GM04504 (cell line): ENCODE results near the gene APOBEC3C.
"Not testable (repeated sequence)": the region's sequence is repeated elsewhere in the genome, so short reads cannot be mapped to it uniquely, and the experiment has no call there.

ENCODE experiments used
- DNase-seq: peaks from one replicate; pipeline ENCODE4 v3.0.0-alpha.2; 2012; ENCODE audit warnings: low read depth

Gene APOBEC3C

DNA sequence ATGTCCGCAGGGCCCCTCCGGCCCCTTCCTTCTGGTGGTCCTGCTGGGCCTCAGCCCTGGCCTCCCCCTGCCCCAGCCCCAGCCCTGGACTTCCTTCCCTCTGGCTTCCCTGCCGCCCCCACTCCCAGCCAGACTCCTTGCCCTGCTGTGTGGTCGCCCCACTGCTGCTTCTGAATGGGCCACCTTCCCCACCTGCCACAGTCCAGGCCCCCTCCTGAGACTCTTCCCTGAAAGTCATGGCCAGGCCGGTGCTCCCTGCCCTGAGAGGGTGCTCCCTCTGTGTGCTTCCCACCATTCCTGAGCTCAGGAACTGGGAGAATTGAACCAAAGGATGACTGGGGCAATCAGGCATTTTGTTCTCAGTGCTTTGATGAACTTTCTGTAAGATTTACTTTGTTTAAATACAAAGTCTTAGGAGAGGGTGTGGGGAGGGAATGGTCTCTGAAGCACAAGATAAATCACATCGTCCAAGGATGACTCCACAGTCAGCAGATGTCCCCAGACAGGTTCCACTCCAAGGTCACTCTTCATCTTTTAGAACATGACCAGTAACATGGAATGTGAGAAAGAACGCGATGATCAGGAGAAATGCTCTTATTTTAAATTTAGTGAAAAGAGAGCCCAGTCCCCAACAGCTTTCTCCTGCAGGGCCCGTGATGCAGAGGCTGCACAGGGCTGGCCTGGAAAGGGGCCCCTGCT is 7.6 kb downstream of the APOBEC3C start:
- DNase-seq, result no peak

DNA sequence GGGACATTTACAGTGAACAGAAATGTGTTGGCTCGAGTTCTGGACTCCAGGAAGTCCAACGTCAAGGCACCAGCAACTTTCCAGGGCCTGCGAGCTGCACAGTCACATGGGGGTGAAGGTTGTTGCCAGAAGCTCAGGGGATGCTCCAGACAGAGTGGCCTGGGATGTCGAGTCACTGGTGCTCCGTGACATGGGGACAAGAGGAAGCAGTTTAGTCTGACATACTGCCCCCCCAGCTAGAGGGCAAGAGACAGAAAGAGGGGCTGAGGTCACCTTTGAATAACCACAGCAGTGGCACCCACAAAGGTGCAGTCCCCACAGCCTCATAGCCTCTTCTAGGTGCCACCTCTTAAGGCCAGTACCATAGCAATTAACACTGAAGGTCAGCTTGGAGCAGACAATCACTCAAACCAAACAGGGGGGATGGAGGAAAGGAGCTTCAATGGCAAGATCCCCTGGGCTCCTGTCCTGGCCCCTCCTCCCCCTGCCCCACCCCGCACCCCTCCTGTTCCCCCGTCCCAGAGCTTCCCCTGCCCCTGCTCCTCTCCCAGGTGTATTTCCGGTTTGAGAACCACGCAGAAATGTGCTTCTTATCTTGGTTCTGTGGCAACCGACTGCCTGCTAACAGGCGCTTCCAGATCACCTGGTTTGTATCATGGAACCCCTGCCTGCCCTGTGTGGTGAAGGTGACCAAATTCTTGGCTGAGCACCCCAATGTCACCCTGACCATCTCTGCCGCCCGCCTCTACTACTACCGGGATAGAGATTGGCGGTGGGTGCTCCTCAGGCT is 10.7 kb downstream of the APOBEC3C start:
- no peak for DNase-seq

DNA sequence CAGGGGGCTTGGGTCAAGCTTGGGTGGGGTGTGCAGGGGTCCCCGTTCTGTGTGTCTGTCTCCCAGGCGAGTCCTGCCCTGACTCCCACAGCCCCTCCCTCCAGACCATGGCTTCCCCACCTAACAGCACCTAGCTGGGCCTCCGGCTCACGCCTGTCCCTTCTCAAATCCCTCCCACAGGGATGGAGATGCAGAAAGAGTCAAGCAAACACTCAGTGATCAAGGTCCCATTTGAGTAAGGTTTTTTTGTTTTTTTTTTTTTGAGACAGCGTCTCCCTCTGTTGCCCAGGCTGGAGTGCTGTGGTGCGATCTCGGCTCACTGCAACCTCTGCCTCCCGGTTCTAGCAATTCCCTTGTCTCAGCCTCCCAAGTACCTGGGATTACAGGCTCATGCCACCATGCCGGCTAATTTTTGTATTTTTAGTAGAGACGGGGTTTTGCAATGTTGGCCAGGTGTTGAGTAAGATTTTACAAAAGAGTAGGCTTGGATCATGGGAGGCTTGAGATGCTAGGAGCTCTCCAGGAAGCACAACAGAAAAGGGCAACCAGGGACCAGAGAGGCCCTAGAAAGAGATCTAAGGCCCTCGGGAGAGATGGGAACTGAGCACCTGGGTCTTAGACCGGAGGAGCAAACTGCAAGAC is 12.6 kb downstream of the APOBEC3C start:
- no peak for DNase-seq

DNA sequence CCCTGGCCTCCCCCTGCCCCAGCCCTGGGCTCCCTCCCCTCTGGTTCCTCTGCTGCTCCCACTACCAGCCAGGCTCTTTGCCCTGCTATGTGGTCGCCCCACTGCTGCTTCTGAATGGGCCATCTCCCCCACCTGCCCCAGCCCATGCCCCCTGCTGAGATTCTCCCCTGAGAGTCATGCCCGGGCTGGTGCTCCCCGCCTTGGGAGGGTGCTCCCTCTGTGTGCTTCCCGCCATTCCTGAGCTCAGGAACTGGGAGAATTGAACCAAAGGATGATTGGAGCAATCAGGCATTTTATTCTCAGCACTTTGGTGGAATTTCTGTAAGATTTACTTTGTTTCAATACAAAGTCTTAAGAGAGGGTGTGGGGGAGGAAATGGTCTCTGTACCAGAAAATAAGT is 13.7 kb downstream of the APOBEC3C start:
- DNase-seq, result no peak

DNA sequence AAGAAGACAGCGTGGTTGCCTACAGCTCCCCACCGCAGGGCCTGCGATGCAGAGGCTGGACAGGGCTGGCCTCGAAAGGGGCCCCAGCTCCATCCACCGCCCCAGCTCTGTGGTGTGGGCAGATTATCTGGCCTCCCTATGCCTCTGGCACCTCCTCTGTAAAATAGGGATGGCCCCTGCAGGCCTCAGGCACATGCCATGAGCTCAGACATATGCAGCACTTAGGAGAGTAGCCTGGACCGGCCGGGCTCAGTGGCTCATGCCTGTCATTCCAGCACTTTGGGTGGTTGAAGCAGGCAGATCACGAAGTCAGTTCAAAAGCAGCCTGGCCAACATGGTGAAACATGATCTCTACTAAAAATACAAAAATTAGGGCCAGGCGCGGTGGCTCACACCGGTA is 14.2 kb downstream of the APOBEC3C start:
- no peak for DNase-seq

DNA sequence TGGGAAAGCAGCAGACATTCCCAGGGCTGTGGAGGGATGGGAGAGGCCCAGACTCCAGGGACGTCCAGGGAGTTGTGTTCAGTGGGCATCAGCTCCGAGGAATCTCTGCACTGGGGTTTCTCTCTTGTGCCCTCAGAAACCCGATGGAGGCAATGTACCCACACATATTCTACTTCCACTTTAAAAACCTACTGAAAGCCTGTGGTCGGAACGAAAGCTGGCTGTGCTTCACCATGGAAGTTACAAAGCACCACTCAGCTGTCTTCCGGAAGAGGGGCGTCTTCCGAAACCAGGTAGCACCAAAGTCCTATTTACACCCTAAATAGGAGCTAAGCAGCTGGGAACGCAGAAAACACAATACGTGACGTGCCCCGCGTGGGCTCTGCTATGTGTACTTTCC is 15.2 kb downstream of the APOBEC3C start:
- no peak for DNase-seq

DNA sequence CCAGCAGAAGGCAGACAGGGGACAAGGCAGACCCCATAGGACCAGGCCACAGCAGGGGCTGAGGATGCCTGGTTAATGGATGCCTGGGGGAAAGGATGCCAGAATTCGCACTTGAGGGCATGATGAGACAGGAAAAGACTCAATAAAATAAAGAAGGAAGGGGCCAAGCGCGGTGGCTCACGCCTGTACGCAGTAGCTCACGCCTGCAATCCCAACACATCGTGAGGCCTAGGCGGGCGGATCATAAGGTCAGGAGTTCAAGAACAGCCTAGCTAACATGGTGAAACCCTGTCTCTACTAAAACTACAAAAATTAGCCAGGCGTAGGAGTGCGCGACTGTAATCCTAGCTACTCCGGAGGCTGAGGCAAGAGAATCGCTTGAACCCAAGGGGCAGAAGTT is 16.6 kb downstream of the APOBEC3C start:
- no peak for DNase-seq

DNA sequence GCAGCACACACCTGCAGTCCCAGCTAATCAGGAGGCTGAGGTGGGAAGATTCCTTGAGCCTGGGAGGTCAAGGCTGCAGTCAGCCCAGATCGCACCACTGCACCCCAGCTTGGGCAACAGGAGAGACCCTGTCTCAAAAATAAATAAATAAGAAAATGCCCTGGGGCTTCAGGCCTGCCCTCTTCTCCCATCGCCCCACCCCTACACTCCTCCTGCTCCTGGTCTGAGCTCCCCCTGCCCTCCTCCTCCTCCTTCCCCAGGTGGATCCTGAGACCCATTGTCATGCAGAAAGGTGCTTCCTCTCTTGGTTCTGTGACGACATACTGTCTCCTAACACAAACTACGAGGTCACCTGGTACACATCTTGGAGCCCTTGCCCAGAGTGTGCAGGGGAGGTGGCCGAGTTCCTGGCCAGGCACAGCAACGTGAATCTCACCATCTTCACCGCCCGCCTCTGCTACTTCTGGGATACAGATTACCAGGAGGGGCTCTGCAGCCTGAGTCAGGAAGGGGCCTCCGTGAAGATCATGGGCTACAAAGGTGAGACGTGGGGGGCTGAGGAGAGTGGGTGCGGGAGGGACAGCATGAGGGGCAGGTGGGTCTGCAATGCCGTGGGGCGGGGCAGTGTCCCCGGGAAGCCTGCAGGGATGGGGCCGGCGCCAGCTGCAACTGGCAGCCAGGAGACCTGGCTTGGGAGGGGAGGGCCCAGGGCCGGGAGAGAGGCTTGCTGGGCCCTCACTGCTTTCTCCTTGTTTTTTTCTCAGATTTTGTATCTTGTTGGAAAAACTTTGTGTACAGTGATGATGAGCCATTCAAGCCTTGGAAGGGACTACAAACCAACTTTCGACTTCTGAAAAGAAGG is 17.6 kb downstream of the APOBEC3C start:
- not testable (repeated sequence) for DNase-seq

DNA sequence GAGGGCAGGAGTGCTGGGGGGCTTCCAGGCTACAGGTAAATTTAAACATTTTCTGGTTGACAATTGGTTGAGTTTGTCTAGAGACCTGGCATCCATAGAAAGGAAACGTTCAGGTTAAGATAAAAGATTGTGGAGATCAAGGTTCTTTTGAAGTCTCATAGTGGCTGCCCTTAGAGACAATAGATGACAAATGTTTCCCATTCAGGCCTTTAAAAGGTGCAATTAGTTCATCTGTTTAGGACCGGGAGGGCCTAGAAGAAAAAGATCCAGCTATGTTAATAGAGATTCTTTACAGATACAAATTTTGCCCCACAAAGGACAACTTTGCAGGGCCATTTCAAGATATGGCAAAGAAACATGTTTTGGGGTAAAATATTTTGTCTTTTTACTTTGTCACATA is 23.0 kb downstream of the APOBEC3C start:
- not testable (repeated sequence) for DNase-seq

DNA sequence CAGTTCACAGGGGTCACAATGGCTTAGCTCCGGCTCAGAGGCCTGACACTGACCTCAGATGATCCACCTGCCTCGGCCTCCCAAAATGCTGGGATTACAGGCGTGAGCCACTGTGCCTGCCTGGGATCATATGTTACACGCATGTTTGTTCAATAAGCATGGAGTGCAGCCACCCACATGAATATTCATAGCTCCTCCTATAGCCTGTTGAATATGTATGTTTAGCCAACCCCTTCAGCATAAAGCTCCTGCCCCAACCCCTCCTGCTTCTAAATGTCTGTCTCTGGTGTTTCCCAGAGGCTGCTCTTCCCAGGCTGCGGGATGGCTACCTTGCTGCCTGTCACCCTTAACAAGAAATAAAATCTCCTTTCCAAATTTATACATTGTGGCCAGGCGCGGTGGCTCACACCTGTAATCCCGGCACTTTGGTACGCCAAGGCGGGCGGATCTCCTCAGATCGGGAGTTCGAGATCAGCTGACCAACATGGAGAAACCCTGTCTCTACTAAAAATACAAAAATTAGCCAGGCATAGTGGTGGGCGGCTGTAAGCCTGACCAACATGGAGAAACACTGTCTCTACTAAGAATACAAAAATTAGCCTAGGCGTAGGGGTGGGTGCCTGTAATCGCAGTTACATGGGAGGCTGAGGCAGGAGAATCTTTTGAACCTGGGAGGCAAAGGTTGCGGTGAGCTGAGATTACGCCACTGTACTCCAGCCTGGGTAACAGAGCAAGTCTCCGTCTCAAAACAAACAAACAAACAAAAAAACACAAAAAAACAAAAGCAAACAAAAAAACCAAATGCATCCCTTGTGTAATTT is 25.5 kb downstream of the APOBEC3C start:
- no peak for DNase-seq

DNA sequence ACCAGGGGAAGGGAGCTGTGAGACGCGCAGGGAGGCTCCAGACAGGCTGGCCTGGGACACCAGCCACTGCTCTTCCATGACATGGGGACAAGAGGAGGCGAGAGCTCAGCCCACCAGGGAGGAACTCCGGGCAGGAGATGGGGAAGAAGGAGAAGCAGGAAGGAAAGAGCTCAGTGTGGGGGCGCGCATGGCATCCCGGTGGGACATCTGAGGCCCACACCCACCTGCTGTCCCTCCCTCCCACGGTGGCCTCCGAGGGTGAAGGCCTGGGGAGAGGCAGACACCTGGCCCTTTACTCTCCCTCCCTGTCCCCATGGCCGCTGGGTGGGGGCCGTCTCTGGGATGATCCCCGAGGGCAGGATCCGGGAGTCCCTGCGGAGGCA is 26.1 kb downstream of the APOBEC3C start:
- DNase-seq, result not testable (repeated sequence)

DNA sequence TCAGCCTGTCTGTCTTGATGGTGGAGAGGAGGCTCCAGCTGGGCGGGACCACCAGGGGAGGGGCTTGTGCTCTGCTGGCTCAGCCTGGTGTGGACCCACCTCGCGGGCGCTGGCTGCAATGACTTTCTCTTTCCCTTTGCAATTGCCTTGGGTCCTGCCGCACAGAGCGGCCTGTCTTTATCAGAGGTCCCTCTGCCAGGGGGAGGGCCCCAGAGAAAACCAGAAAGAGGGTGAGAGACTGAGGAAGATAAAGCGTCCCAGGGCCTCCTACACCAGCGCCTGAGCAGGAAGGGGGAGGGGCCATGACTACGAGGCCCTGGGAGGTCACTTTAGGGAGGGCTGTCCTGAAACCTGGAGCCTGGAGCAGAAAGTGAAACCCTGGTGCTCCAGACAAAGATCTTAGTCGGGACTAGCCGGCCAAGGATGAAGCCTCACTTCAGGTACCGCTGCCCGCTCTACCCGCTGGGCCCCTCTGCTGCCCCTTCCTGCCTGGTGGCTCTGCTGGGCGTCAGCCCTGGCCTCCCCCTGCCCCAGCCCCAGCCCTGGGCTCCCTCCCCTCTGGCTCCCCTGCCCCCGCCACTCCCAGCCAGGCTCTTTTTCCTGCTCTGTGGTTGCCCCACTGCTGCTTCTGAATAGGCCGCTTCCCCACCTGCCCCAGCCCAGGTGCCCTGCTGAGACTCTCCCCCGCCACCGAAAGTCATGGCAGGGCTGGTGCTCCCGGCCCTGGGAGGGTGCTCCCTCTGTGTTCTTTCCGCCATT is 26.7 kb downstream of the APOBEC3C start, which contains the start of gene APOBEC3F:
Gene APOBEC3F, plus strand, starts transcription at position 327 of the 759 bp plus-strand sequence. Its CDS starts 97 bp downstream, at position 424.
- peak; percentile 30 for DNase-seq

DNA sequence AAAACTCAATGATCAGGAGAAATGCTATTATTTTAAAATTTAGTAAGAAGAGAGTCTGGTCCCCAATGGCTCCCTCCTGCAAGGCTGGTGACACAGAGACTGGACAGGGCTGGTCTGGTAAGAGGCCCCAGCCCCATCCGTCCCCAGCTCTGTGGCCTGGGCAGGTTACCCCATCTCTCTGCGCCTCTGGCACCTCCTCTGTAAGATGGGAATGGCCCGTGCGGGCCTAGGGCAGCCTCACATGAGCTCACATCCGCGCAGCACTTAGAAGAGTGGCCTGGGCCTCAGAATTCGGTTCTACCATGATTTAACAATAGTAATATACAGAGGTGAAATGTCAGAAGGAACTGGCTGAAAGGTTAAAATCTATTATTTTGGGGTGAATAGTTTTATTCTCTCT is 27.9 kb downstream of the APOBEC3C start:
- no peak for DNase-seq

DNA sequence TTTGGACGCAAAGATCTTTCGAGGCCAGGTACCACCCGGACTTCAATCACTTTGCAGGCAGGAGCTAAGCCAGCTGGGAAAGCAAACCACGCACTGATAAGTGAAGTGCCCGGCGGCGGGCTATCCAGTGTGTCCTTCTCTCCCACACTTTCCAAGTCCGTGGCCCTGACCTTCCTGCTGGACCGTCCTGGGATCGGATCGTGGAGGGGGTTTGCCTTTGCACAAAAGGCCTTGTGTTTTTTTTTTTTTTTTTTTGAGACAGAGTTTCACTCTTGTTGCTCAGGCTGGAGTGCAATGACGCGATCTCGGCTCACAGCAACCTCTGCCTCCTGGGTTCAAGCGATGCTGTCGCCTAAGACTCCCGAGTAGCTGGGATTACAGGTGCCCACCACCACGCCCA is 29.0 kb downstream of the APOBEC3C start:
- not testable (repeated sequence) for DNase-seq

DNA sequence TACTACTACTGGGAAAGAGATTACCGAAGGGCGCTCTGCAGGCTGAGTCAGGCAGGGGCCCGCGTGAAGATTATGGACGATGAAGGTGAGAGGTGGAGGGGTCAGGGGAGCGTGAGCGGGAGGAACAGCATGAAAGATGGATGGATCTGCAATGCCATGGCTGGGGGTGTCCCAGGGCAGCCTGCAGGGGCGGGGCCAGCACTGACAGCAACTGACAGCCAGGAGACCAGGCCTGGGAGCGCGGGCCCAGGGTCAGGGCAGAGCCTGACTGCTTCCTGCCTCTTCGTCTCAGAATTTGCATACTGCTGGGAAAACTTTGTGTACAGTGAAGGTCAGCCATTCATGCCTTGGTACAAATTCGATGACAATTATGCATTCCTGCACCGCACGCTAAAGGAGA is 31.1 kb downstream of the APOBEC3C start:
- not testable (repeated sequence) for DNase-seq

DNA sequence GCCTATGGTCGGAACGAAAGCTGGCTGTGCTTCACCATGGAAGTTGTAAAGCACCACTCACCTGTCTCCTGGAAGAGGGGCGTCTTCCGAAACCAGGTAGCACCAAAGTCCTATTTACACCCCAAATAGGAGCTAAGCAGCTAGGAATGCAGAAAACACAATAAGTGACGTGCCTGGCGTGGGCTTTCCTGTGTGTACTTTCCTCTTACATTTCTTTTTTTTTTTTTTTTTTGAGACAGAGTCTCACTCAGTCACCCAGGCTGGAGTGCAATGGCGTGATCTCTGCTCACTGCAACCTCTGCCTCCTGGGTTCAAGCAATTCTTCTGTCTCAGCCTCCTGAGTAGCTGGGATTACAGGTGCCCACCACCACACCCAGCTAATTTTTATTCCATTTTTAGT is 35.4 kb downstream of the APOBEC3C start:
- not testable (repeated sequence) for DNase-seq

DNA sequence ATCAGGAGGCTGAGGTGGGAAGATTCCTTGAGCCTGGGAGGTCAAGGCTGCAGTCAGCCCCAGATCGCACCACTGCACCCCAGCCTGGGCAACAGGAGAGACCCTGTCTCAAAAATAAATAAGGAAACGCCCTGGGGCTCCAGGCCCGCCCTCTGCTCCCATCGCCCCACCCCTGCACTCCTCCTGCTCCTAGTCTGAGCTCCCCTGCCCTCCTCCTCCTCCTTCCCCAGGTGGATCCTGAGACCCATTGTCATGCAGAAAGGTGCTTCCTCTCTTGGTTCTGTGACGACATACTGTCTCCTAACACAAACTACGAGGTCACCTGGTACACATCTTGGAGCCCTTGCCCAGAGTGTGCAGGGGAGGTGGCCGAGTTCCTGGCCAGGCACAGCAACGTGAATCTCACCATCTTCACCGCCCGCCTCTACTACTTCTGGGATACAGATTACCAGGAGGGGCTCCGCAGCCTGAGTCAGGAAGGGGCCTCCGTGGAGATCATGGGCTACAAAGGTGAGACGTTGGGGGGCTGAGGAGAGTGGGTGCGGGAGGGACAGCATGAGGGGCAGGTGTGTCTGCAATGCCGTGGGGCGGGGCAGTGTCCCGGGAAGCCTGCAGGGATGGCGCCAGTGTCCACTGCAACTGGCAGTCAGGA is 37.9 kb downstream of the APOBEC3C start:
- not testable (repeated sequence) for DNase-seq

DNA sequence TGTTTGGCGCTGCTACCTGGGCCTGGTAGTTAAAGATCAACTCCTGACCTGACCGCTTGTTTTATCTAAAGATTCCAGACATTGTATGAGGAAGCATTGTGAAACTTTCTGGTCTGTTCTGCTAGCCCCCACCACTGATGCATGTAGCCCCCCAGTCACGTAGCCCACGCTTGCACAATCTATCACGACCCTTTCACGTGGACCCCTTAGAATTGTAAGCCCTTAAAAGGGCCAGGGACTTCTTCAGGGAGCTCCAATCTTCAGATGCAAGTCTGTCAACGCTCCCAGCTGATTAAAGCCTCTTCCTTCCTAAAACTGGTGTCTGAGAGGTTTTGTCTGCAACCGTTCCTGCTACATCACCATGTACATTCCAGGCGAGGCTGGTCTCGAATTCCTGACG is 41.6 kb downstream of the APOBEC3C start:
- no peak for DNase-seq

DNA sequence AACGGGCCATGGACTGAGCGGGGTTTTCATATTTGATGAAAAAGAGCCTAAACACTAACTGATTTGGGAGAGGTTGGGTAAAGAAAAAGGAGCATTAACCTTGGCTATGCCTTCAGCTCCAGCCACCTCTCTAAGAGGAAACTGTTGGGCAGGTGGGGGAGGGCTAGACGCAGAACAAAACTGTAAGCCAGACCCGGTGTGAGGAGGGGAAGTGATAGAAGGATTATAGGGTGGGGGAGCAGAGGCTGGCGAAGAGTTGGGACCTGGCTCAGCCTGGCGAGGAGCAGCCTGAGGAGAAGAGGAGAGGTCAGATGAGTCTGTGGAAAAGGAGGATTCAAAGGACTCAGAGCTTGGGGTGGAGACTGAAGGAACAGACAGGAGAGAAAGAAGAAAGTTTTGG is 47.2 kb downstream of the APOBEC3C start:
- DNase-seq, result not testable (repeated sequence)

DNA sequence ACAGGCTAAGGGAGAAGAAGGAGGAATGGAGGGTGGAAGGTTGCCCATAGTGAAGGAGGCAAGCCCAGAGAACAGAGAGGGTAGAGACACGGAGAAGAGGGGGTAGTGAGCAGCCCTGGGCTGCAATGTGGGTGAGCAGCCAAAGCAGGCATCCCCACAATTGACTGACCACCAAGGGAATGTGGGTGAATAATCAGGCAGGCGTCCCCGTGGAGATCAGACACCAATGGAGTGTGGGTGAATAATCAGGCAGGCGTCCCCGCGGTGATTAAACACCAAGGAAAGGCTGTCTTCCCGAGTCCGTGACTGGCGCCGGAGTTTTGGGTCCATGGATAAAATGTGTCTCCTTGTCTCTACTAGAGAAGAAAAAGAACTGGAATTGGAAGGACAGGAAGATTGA is 47.9 kb downstream of the APOBEC3C start:
- not testable (repeated sequence) for DNase-seq
